HG03045 (cell line): ENCODE data around the gene SPSB3.
"Not testable (repeated sequence)": the region's sequence is repeated elsewhere in the genome, so short reads cannot be mapped to it uniquely, and the experiment has no call there.

Source experiments
- ATAC-seq: cut with Tn5 transposase; IDR thresholded peaks from one replicate; pipeline ENCODE4 v1.9.1; 2021; ENCODE audit warnings: mild to moderate bottlenecking, moderate library complexity; ENCODE audit not compliant: unreplicated experiment

The SPSB3 gene

DNA sequence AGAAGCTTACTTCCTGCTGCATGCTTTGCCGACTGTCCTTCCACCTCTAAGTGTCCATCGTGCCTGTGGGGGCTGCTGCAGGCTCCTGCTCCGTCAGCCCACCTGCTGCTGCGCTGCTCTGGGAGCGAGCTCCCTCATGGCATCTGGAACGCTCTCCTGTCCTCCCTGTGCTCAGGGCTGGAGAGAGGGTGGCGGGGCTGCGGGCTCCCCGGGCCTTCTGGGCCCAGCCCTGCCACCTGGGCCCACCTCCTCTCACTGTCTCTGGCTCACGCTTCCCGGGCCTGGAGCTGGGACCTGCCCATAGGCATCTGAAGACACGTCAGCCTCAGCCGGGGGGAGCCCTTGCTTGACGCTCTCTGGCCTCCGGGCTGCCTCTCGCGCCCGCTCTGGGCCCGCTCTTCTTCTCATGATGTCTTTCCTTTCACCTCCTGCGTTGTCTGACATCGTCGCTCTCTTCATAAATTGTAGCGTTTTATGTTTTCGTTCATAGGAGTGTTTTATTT lies 38.0 kb downstream of the SPSB3 start:
- ATAC-seq: no peak

DNA sequence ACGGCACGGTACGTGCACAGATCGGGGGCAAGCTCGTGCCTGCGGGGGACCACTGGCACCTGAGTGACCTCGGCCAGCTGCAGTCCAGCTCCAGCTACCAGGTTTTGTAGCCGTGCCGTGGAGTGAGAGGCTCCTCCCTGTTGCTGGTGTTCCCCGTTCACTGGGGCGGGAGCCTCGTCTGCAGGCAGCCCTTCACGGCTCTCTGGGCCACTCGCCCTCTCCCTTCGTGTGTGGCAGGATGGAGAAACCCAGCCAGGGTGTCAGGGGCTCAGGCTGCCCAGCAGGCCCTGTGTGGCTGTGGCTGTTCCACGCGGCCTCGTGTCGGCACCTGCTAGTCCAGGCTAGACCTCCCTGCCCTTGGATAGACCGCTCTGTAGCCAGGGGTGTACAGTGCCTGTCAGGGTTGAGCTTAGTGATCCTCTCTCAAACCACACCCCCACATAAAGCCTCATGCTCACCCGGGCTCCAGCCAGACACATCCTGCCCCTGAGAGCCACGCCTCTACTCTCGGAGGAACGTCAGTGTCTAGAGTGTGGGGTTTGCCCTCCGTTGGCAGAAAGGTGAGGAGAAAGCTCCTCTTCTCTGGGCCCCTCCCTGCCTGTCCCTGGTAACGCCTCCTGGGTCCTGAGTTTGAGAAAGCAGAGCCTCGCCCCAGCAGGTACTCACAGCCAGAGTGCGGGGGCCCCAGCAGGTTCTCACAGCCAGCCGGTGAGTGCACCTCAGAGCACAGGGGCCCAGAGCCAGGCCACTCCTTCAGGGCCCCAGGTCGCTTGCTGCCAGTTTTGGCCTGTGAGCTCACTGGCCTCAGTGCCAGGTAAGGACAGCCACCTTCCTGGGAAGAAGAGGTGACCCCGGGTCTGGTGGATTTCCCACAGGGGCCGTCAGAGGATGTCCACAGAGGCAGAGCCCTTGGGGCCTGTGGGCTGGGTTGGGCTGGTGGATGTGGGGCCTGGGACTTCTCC lies 38.7 kb downstream of the SPSB3 start:
- ATAC-seq: no peak

DNA sequence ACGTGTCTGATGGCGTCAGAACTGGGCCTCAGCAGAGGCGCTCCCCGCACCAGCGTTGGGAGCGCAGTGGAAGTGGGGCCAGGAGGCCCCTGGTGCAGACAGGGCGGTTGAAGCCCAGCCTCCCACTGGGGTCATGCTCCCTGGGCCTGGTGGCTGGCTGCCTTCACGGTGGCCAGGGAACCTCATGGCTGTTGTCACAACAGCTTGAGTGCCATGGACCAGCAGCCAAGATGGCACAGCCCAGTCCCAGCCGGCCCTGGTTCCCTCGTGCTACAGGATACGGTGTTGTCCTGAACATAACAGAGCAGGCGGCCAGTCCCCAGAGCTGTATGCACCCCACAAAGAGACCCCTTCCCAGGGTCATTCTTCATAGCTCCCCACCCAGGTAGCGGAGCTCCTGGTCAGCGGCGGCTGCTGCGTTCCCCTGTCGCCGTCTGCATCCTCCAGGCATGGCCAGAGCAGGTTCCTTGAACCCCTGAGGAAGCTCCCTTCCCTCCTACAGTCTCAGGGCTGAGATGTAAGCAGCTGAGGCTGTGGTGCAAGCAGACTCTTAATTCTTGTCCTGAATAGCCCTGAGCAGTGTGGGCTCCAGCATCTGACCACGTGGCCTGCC lies 40.7 kb downstream of the SPSB3 start:
- ATAC-seq: no peak

DNA sequence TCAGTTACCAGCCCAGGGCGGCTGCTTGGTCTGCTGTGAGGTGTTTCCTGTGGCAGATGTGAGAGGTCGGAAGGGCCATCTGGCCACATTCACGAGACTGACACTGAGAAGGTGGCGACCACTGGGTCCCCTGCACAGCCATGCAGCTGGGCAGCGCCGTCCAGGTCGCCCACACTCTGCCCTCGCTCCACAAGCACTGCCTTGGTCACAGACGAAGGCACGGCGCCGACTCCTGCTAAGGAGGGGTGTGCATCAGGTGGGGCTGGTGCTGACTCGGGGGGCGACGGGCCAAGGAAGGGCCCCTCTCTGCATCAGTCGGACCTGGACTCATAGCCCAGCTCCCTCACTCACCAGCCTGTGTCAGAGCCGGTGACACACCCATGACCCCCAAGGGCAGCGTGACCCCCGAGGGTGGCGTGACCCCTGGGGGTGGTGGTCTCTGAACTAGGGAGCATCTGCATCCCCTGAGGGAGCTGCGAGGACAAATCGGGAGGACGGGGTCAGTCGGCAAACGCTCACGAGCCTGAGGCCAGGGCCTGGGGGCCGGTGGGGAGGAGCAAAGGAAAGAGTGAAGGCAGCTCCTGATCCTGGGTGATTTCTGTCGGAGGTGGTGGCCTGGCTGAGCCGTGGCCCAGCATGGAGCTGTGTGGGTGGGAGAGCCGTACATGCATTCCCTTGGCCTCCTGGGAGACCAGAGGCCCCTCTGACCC lies 41.4 kb downstream of the SPSB3 start:
- ATAC-seq: no peak

DNA sequence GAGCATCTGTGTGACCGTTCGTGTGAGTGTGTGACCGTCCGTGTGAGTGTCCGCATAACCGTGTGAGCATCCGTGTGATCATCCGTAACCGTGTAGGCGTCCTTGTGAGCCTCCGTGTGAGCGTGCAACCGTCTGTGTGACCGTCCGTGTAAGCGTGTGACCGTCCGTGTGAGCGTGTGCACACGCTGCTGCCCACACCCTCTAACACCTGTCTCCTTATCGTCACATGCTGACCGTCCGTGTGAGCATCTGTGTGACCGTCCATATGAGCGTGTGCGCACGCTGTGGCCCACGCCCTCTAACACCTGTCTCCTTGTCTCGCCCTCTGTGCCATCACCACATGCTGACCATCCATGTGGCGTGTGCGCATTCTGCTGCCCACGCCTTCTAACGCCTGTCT lies 42.1 kb downstream of the SPSB3 start:
- no peak for ATAC-seq

DNA sequence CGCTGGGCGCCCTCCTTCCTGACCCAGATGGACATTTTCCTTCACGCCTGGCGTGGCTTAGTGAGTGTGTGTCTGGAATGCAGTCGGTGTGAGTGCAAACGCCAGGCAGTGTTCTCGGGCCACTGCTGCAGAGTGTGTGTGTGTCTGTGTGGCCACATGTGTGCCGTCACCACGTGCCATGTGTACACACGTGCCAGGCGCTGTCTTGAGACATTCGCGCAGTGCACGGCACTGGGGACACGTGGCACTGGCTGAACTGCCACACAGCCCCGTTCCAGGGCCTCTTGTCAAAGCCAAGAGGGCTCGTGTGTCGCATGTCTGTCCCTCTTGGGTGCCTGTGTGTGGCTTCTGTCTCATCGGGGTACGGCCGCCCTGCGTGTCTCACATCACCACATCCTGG lies 47.6 kb downstream of the SPSB3 start:
- ATAC-seq: no peak

DNA sequence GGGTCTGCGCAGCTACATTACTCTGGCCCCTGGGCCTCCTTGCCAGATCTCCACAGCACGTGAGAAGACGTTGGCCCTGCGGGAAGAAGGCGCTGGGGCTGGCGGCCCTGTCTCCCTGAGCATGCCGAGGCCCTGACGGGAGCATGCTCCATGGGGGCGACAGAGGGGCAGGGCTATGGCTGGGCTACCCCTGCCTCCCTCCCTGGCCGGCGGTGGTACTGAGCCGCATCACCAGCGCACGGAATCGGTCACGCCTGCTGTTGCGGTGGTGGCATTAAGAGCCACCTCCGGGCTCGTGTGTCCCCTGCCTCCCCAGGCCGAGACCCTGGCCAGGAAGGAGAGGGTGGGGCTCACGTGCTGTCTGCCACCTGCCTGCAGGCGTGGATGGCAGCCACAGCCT lies 48.2 kb downstream of the SPSB3 start:
- no peak for ATAC-seq

DNA sequence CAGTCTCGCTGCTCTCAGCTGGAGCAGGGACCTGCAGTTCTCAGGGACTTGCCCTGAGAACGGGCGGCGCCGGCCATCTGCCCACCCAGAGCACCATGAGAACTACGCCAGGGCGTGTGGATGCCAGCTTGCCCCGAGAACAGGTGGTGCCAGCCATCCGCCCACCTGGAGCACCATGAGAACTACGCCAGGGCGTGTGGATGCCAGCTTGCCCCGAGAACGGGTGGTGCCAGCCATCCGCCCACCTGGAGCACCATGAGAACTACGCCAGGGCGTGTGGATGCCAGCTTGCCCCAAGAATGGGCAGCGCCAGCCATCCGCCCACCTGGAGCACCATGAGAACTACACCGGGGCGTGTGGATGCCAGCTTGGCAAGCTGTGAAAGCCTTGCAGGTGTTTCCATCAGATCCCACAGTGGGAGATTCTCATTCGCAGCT lies 49.8 kb downstream of the SPSB3 start:
- not testable (repeated sequence) for ATAC-seq

DNA sequence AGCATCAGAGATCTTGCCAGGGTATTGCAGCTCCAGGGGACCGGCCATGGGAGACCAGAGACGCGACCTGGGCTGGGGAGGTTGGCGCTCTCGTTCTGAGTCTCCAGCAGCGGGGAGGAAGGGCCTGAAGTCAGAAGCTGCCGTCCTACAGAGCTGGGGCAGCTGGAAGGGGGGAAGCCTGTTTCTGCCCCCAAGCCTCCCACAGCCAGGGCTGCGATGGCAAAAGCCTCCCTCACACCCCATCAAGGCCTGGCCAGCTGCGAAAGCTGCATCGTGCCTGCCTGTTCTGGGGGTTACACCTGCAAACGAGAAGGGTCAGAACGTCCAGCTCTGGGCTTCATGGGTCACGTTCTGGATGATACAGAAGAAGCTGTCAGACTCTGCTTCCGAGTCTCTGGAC lies 50.3 kb downstream of the SPSB3 start:
- ATAC-seq: no peak

DNA sequence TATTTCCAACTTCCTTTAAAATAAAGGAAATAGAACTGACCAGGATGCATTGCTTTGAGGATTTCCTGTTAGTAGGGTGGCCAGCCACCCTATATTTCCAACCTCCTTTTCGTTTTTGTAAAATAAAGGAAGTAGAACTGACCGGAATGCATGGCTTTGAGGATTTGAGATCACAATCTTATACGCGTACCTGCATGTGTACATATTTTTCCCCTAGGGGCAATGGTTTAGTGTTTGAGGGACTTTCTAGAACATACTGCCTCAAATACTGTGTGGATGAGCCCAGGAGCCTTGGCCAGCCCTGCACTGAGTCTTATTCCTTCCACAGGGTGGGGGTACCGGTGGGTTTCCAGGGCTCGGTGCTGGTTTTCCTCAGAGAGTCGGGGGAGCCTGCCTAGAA lies 50.8 kb downstream of the SPSB3 start:
- no peak for ATAC-seq

DNA sequence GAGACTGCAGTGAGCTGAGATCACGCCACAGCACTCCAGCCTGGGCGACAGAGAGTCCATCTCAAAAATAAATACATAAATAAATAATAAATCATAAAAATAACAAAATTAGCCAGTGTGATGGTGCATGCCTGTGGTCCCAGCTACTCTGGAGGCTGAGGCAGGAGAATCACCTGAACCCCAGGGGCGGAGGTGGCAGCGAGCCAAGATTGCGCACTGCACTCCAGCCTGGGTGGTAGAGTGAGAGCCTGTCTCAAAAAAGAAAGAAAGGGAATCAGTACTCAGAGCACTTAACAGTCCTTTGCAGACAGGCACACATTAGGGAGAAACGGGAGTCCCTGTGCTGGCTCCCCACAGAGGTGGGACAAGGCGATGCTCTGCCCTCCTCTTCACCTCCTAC lies 51.3 kb downstream of the SPSB3 start:
- ATAC-seq: no peak

DNA sequence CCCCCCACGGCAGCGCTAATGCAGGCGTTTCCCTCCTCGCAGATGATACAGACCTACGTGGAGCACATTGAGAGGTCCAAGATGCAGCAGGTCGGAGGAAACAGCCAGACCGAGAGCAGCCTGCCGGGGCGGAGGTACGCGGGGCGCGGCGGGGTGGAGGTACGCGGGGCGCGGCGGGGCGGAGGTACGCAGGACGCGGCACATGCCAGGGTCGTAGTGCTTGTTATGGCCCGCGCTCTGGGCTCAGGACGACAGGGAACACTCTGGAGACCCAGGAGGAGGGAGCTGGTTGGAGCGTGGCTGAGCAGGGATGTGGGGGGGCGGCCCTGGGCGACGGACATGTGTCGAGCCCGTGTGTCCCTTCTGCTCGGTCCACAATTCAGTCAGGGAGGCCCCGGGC lies 52.9 kb downstream of the SPSB3 start:
- no peak for ATAC-seq

DNA sequence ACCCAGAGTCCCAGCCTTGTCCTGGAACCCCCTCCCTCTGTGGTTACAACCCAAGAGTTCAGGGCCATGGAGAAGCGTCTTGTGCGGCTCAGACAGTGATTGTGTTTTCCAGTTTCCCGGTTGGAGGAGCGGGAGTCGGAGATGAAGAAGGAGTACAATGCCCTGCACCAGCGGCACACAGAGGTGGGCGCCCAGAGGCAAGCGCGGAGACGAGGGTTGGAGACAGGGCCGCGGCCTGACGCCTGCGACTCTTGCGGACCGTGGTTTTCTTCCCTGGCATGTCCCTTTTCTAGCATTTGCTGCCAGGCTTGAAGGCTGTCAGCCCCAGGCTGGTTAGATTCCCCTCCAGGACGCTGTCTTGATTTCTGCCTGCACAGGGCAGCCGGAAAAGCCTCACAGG lies 53.3 kb downstream of the SPSB3 start:
- ATAC-seq: no peak

DNA sequence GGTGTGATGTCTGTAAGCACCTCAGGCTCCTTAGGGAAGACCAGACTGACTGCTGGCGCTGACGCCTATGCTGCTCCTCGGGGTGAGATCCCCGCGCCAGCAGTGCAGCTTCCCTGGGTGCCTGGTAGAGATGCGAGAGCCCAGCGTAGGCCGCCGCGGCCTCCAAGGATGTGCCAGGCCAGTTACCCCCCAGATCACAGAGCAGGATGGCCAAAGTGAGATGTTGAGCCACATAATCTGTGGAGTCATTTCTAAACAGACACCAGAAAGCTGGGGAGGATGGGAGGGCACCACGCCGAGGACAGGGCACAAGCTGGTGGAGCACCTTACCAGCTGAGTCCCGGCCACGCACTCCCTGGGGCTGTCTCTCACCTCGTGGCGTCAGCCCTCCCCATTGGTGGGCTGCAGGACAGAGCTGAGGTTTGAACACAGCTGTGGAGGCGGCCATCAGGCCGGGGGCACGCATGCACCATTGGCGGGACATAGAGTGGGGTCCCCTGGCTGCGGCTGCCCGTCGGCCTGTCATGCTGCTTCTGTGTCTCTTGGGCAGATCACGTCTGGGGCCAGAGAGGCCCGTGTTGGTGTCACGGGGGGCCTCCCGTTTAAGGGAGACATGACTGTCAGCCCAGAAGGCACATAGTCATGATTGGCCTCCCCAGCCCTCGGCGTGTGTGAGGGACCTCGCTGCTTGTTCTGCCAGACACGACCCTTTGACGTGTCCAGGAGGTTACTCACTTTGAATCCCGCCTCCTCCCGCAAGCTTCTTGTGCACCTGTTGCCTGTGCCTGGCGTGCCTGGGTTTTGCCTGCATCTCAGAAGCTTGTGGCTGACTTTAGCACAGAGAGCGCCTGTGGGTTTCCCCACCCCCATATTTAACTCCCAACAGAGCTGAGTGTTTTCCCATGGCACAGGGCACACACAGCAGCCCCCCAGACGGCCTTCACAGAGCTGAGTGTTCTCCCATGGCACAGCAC lies 54.4 kb downstream of the SPSB3 start:
- ATAC-seq: no peak
